Mesothelial cell of epicardium (in vitro differentiated cells): ENCODE measurements around the gene GGT7. TPM values are rescaled to one million over a fixed set of nuclear protein-coding genes. Genes with fewer than 3 reads are reported as not detected.

Experiments used
- DNase-seq, 2 experiments: peaks; one replicate each; pipeline ENCODE4 v3.0.0; 2021; ENCODE audit warnings: low spot score in 2 of 2; ENCODE audit not compliant: unreplicated experiment in 2 of 2
- H3K27ac Mint-ChIP-seq: 2 replicates; pipeline ENCODE4 v1.8.0; 2021; ENCODE audit warnings: mixed read lengths
- H3K27me3 Mint-ChIP-seq: 2 replicates; pipeline ENCODE4 v1.8.0; 2021; ENCODE audit warnings: low read depth, mixed read lengths
- H3K36me3 Mint-ChIP-seq: 2 replicates; pipeline ENCODE4 v1.8.0; 2021; ENCODE audit warnings: mixed read lengths
- H3K4me1 Mint-ChIP-seq: 2 replicates; pipeline ENCODE4 v1.8.0; 2021; ENCODE audit warnings: mixed read lengths
- H3K4me3 Mint-ChIP-seq: 2 replicates; pipeline ENCODE4 v1.8.0; 2021; ENCODE audit warnings: mild to moderate bottlenecking, moderate library complexity, mixed read lengths
- H3K9me3 Mint-ChIP-seq: 2 replicates; pipeline ENCODE4 v1.8.0; 2021; ENCODE audit warnings: mixed read lengths
- total RNA-seq: library from RNA; stranded (reverse); gene quantifications from 3 replicates; pipeline ENCODE4 v1.2.1, GENCODE V29; 2021
- TF ChIP-seq, protein P1 (sequence below): fragments of 200-600 bp; sonication (generic); IDR thresholded peaks from one replicate; pipeline ENCODE4 v1.5.0; 2021; ENCODE audit warnings: antibody characterized with exemption; ENCODE audit not compliant: unreplicated experiment

The GGT7 gene
- total RNA-seq: 33.7 to 38.4 TPM (median 35.9 TPM) in 3 replicates

- Mint-ChIP-seq H3K36me3 (no peaks in the 10 kb centered on the region), H3K4me3 (peak within 1 kb of the TSS; percentile 75), H3K4me1 (peaks cover 33% of the 10 kb centered on the region), H3K9me3 (no peaks in the 10 kb centered on the region), H3K27me3 (no peaks in the 10 kb centered on the region), H3K27ac (no peak within 1 kb of the TSS)
- TF ChIP-seq, protein P1, sequence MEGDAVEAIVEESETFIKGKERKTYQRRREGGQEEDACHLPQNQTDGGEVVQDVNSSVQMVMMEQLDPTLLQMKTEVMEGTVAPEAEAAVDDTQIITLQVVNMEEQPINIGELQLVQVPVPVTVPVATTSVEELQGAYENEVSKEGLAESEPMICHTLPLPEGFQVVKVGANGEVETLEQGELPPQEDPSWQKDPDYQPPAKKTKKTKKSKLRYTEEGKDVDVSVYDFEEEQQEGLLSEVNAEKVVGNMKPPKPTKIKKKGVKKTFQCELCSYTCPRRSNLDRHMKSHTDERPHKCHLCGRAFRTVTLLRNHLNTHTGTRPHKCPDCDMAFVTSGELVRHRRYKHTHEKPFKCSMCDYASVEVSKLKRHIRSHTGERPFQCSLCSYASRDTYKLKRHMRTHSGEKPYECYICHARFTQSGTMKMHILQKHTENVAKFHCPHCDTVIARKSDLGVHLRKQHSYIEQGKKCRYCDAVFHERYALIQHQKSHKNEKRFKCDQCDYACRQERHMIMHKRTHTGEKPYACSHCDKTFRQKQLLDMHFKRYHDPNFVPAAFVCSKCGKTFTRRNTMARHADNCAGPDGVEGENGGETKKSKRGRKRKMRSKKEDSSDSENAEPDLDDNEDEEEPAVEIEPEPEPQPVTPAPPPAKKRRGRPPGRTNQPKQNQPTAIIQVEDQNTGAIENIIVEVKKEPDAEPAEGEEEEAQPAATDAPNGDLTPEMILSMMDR: peak; percentile 60
- DNase-seq: peak; percentile 73 to 83
These were observed at the start of gene GGT7 for GRCh38 chr20:34872622-34873224. TSS of gene GGT7 (minus strand) at chr20:34872856. CDS start at chr20:34872815, 41 bp downstream.

GRCh38 chr20:34921436-34921835, 48.8 kb upstream of the GGT7 start:
- Mint-ChIP-seq H3K9me3 (no peaks in the 10 kb centered on the region), H3K4me3 (no peak overlapping the region), H3K4me1 (peaks cover 4% of the 10 kb centered on the region), H3K27me3 (no peaks in the 10 kb centered on the region), H3K36me3 (peaks cover 23% of the 10 kb centered on the region), H3K27ac (no peak overlapping the region)
- DNase-seq: no peak
- TF ChIP-seq, protein P1: no peak

DNA sequence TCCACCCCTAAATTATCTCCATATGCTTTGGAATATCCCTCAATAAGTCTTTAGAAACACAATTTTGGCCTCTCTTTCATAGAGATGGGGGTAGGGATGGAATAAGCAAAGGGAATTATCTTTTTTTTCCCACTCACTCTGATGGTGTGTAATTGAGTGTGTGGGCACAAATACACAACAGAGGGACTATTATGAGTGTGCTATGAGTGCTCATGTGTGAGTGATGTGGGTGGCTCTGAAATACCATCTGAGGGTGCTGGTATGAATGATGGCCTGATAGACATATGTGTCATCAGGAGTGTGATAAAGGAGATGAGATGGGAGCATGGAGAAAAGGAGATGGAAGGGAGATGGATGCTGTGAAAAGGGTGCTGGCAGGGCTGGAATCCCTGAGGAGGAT, 47.4 kb upstream of the GGT7 start:
- H3K4me3 Mint-ChIP-seq: no peak overlapping the region
- TF ChIP-seq, protein P1: no peak
- no peaks in the 10 kb centered on the region for H3K9me3 Mint-ChIP-seq
- peaks cover 19% of the 10 kb centered on the region for H3K36me3 Mint-ChIP-seq
- no peak for DNase-seq
- H3K27me3 Mint-ChIP-seq: no peaks in the 10 kb centered on the region
- H3K27ac Mint-ChIP-seq: no peak overlapping the region
- H3K4me1 Mint-ChIP-seq: no peaks in the 10 kb centered on the region

- no peak for DNase-seq
- TF ChIP-seq, protein P1: no peak
- H3K36me3 Mint-ChIP-seq: peaks cover 15% of the 10 kb centered on the region
- H3K27me3 Mint-ChIP-seq: no peaks in the 10 kb centered on the region
- no peaks in the 10 kb centered on the region for H3K4me1 Mint-ChIP-seq
- no peaks in the 10 kb centered on the region for H3K9me3 Mint-ChIP-seq
- no peak overlapping the region for H3K4me3 Mint-ChIP-seq
- H3K27ac Mint-ChIP-seq: no peak overlapping the region
These were observed 44.2 kb upstream of the GGT7 start for GRCh38 chr20:34916774-34917354.

DNA sequence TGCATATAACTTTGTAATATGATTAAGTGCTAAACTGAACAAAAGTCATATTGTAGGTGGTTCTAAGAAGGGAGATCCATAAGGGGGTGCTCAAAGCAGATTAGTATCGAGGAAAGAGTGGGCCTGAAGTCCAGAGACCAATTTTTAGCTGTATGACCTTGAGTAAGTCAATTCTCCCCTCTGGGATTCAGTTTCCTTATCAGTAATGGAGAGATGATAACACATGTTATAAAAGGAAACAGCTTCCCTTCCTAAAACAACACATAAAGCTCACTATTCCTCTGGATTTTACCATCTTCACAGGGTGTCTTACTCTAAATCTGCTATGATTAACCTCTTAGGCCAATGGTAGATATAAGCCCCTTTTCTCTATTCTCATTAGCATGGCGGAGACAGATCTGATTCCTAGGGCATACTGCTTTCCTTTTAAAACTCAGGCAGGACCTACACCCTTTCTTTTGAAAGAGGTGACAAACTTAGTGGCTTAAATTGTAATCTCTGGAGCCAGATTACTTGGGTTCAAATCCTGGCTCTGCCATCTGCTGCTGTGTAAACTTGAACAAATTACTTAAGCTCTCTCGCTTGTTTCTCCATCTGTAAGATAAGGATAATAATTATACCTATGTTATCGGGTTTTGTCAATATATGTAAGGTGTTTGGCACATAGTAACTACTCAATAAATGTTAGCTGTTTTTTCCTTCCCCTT, 43.2 kb upstream of the GGT7 start:
- DNase-seq: no peak
- Mint-ChIP-seq H3K36me3 (peaks cover 10% of the 10 kb centered on the region), H3K9me3 (no peaks in the 10 kb centered on the region), H3K4me1 (no peaks in the 10 kb centered on the region), H3K4me3 (no peak overlapping the region), H3K27me3 (no peaks in the 10 kb centered on the region), H3K27ac (no peak overlapping the region)
- TF ChIP-seq, protein P1: no peak
